ENCODE data around the gene SLC11A1. TPM values are rescaled to one million over a fixed set of nuclear protein-coding genes. Genes with fewer than 3 reads are reported as not detected.

Gene SLC11A1
- total and polyA plus RNA-seq, 2 experiments from 2014 or later: 0.63 to 1.1 TPM

- no peak overlapping the region for H3K4me3 ChIP-seq
- H3K4me1 ChIP-seq (ENCODE audit: low read depth): no peaks in the 10 kb centered on the region
- H3K27me3 ChIP-seq: no peaks in the 10 kb centered on the region
- H3K36me3 ChIP-seq: no peaks in the 10 kb centered on the region
- TF ChIP-seq CTCF (IDR thresholded peaks at IDR 0.05; ENCODE audit: low read depth, low read length): no peak
- DNase-seq (ENCODE audit: low read depth in 1 of 2, low spot score in 1 of 2): no peak
- H3K27ac ChIP-seq: no peak overlapping the region
- H3K9me3 ChIP-seq (ENCODE audit: low read depth): no peaks in the 10 kb centered on the region
These were observed 1.9 kb downstream of the SLC11A1 start for GRCh38 chr2:218383892-218384519.

DNA sequence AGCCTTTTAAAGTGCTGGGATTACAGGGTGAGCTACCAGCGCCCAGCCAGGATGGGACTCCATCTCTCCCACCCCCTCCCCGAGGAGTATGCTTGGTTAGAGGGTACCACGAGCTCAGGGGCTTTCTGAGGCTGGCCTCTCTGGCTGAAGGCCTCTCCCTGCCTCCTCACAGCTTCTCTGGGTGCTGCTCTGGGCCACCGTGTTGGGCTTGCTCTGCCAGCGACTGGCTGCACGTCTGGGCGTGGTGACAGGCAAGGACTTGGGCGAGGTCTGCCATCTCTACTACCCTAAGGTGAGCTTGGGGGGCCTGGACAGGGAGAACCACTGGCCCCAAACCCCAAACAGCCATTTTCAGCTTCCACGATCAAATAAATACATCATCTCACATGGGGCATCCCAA lies 2.9 kb downstream of the SLC11A1 start:
- TF ChIP-seq CTCF (IDR thresholded peaks at IDR 0.05; ENCODE audit: low read depth, low read length): no peak
- Histone ChIP-seq H3K27ac (no peak overlapping the region), H3K9me3 (ENCODE audit: low read depth) (no peaks in the 10 kb centered on the region), H3K4me3 (no peak overlapping the region), H3K27me3 (no peaks in the 10 kb centered on the region), H3K36me3 (no peaks in the 10 kb centered on the region), H3K4me1 (ENCODE audit: low read depth) (no peaks in the 10 kb centered on the region)
- no peak for DNase-seq (ENCODE audit: low read depth in 1 of 2, low spot score in 1 of 2)

GRCh38 chr2:218386505-218387368 lies 4.7 kb downstream of the SLC11A1 start:
- H3K4me3 ChIP-seq: no peak overlapping the region
- no peak for TF ChIP-seq CTCF (IDR thresholded peaks at IDR 0.05; ENCODE audit: low read depth, low read length)
- H3K27ac ChIP-seq: no peak overlapping the region
- no peaks in the 10 kb centered on the region for H3K36me3 ChIP-seq
- H3K9me3 ChIP-seq (ENCODE audit: low read depth): no peaks in the 10 kb centered on the region
- no peaks in the 10 kb centered on the region for H3K4me1 ChIP-seq (ENCODE audit: low read depth)
- DNase-seq (ENCODE audit: low read depth in 1 of 2, low spot score in 1 of 2): no peak
- H3K27me3 ChIP-seq: no peaks in the 10 kb centered on the region

DNA sequence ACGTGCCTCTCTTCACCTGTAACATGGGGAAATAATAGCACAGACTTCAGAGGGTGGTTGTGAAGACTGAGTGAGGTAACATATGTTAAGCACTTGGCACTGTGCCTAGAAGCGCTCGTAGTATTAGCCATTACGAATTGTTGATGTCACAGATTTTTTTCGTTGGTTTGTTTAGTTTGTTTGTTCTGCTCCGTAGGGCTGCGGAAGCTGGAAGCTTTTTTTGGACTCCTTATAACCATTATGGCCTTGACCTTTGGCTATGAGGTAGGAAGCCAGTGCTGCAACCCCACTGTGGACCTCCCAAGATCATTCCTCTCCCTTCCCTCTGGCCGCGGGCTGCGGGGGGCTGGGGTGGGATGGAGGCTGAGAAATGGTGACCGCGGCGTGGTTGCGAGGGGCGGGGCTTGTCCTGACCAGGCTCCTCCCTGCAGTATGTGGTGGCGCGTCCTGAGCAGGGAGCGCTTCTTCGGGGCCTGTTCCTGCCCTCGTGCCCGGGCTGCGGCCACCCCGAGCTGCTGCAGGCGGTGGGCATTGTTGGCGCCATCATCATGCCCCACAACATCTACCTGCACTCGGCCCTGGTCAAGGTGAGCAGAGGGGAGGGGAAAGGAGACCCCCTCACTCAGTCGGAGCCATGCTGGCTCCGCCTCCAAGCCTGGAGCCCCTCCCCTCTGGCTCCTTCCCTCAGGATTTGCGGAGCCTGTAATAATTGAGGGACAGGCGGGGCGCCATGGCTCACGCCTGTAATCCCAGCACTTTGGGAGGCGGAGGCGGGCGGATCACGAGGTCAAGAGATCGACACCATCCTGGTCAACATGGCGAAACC lies 5.5 kb downstream of the SLC11A1 start:
- Histone ChIP-seq H3K9me3 (ENCODE audit: low read depth) (no peaks in the 10 kb centered on the region), H3K36me3 (no peaks in the 10 kb centered on the region), H3K4me1 (ENCODE audit: low read depth) (no peaks in the 10 kb centered on the region), H3K27me3 (no peaks in the 10 kb centered on the region), H3K4me3 (peak overlapping the region; percentile 1), H3K27ac (no peak overlapping the region)
- DNase-seq (ENCODE audit: low read depth in 1 of 2, low spot score in 1 of 2): peak; percentile 34 to 84
- TF ChIP-seq CTCF (IDR thresholded peaks at IDR 0.05; ENCODE audit: low read depth, low read length): no peak

DNA sequence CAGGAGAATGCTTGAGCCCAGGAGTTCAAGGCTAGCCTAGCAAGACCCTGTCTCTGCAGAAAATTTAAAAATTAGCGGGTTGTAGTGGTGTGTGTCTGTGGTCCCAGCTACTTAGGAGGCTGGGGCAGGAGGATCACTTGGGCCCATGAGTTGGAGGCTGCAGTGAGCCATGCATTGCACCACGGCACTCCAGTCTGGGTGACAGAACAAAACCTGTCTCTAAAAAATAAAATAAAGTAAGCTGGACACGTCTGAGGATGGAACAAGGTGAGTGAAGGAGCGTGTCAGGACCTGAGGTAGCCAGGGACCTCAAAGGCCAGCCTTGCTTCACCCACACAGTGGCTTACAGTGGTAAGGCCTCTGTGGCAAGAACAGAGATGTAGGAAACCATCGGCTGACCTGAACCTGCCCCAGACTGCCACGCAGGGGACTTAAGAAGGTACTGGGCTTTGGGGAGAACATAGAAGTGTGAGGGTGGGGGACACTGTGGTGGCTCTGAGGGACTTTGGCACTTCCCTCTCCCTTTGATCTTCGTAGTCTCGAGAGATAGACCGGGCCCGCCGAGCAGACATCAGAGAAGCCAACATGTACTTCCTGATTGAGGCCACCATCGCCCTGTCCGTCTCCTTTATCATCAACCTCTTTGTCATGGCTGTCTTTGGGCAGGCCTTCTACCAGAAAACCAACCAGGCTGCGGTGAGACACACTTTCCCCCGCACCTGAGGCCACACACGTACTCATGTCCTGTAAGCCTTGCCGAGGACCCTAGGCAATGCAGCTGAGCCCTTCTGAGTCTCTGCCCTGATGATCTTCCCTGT lies 7.5 kb downstream of the SLC11A1 start:
- Histone ChIP-seq H3K4me1 (ENCODE audit: low read depth) (no peaks in the 10 kb centered on the region), H3K27me3 (no peaks in the 10 kb centered on the region), H3K27ac (no peak overlapping the region), H3K36me3 (no peaks in the 10 kb centered on the region), H3K4me3 (no peak overlapping the region), H3K9me3 (ENCODE audit: low read depth) (no peaks in the 10 kb centered on the region)
- DNase-seq (ENCODE audit: low read depth in 1 of 2, low spot score in 1 of 2): no peak
- TF ChIP-seq CTCF (IDR thresholded peaks at IDR 0.05; ENCODE audit: low read depth, low read length): no peak
